Transverse colon (tissue), 4 donors: ENCODE results near the gene TGFBR2. TPM values are rescaled to one million over a fixed set of nuclear protein-coding genes. Genes with fewer than 3 reads are reported as not detected.

ENCODE experiments used
- DNase-seq: peaks from one replicate; pipeline ENCODE4 v3.0.0-alpha.2; 2019
- H3K27ac ChIP-seq, 4 donors: fragments of 200-600 bp; sonication (generic); 2 replicates each; pipeline ENCODE4 v1.5.1; 2016 to 2018; ENCODE audit warnings: inconsistent platforms in 4 of 4
- H3K27me3 ChIP-seq: fragments of 200-600 bp; sonication (generic); 2 replicates; pipeline ENCODE4 v1.5.1; 2017; ENCODE audit warnings: inconsistent platforms
- H3K36me3 ChIP-seq, 4 donors: fragments of 200-600 bp; sonication (generic); 2 replicates each; pipeline ENCODE4 v1.5.1; 2017 to 2019; ENCODE audit warnings: inconsistent platforms in 4 of 4
- H3K4me1 ChIP-seq, 4 donors: fragments of 200-600 bp; sonication (generic); 2 replicates each; pipeline ENCODE4 v1.5.1; 2017 to 2020; ENCODE audit warnings: inconsistent platforms in 4 of 4
- H3K4me3 ChIP-seq, 4 donors: fragments of 200-600 bp; sonication (generic); 1 replicate in 1 of 4; 2 replicates in 3 of 4; pipeline versions ENCODE4 v1.5.1 to v1.6.1; 2017 to 2019; ENCODE audit warnings: inconsistent platforms in 4 of 4
- H3K9me3 ChIP-seq, 2 donors: fragments of 200-600 bp; sonication (generic); 2 replicates each; pipeline ENCODE4 v1.5.1; 2017 to 2019; ENCODE audit warnings: inconsistent platforms in 2 of 2
- EP300 ChIP-seq: sonication (generic); formaldehyde crosslinking; IDR thresholded peaks from one replicate; pipeline ENCODE4 v1.6.1; 2017; ENCODE audit warnings: antibody characterized with exemption, low read depth
- POLR2A ChIP-seq: fragments of 450-650 bp; IDR thresholded peaks from one replicate; pipeline ENCODE4 v1.6.1; 2016; ENCODE audit warnings: antibody characterized with exemption, mild to moderate bottlenecking, moderate library complexity
- POLR2AphosphoS5 ChIP-seq, 3 donors: sonication (generic); formaldehyde crosslinking; IDR thresholded peaks; one replicate each; pipeline ENCODE4 v1.6.1; 2016; ENCODE audit warnings: antibody characterized with exemption in 3 of 3
- WGBS, 2 donors: methylation state at CpG; one replicate each; pipeline ENCODE4 v1.1.5; 2018; ENCODE audit warnings: low coverage in 1 of 2; 5-methylcytosine and 5-hydroxymethylcytosine counted together
- in situ Hi-C, 4 donors: fragments of 200-750 bp; cut with MboI; loops; one replicate each; pipeline versions ENCODE4 v1.15.0 to v1.15.1; 2017; ENCODE audit warnings: low sequenced_read_pairs in 3 of 4, low pct_ligation_motif_present in 1 of 4, low pct_unique_long_range_greater_than_20kb in 1 of 4
- intact Hi-C: fragments of 100-400 bp; cut with DNase I; formaldehyde crosslinking; loops from one replicate; pipeline ENCODE4 v1.15.1; 2023; ENCODE audit warnings: low total_unique reads
- total RNA-seq, 4 donors: library from RNA; depleted of rRNA; stranded (reverse); fragments of >200 nt; gene quantifications; one replicate each; pipeline ENCODE4 v1.1.0, GENCODE V29; 2016
- TF ChIP-seq, protein P1 (sequence below), 5 experiments: fragments of 200-600 bp in 3 of 5; fragments of 450-650 bp in 2 of 5; sonication (generic) in 3 of 5; IDR thresholded peaks; 1 replicate in 2 of 5; 2 replicates in 3 of 5; pipeline ENCODE4 v1.5.1; 2016 to 2017; ENCODE audit warnings: antibody characterized with exemption in 5 of 5, inconsistent platforms in 3 of 5, mild to moderate bottlenecking in 2 of 5, moderate library complexity in 1 of 5

Gene TGFBR2
- total RNA-seq, 4 donors from 2014 or later, result 63.2 to 179 (median 98.5) TPM

DNA sequence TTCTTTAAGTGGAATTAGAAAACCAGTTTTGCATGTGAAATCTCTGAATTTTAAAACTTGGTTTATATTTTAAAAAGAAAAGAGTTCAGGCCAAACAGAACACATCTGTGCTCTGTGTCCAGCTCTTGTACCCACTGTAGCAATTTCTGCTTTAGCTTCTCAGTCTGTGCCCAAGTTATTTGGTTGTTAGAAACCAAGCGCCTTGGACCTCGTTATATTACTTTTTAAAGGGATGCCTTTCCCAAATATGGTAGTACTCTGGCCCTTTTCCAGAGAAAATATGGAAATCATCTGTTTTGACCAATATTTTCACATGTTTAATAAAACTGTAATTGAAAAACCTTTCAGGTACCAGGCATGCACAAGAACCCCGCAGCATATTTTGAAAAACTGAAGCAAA, 27.3 kb downstream of the TGFBR2 start:
- TF ChIP-seq, protein P1, sequence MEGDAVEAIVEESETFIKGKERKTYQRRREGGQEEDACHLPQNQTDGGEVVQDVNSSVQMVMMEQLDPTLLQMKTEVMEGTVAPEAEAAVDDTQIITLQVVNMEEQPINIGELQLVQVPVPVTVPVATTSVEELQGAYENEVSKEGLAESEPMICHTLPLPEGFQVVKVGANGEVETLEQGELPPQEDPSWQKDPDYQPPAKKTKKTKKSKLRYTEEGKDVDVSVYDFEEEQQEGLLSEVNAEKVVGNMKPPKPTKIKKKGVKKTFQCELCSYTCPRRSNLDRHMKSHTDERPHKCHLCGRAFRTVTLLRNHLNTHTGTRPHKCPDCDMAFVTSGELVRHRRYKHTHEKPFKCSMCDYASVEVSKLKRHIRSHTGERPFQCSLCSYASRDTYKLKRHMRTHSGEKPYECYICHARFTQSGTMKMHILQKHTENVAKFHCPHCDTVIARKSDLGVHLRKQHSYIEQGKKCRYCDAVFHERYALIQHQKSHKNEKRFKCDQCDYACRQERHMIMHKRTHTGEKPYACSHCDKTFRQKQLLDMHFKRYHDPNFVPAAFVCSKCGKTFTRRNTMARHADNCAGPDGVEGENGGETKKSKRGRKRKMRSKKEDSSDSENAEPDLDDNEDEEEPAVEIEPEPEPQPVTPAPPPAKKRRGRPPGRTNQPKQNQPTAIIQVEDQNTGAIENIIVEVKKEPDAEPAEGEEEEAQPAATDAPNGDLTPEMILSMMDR (IDR thresholded peaks at IDR 0.05), result no peak
- TF ChIP-seq POLR2AphosphoS5 (IDR thresholded peaks at IDR 0.05) (no peak), POLR2A (no peak), EP300 (no peak)
- WGBS, 2 donors, result 81 to 82% methylated on average over 2 to 3 of the region's 3 CpGs
- in situ Hi-C loops (no loop called here), intact Hi-C loops (no loop called here)
- Histone ChIP-seq H3K4me3 (no peak overlapping the region), H3K27me3 (no peaks in the 10 kb centered on the region), H3K27ac (peak overlapping the region; percentile 46 to 77 (median 71)), H3K4me1 (peaks cover 18 to 88% (median 56%) of the 10 kb centered on the region in 4 donors), H3K36me3 (no peaks in the 10 kb centered on the region), H3K9me3 (no peaks in the 10 kb centered on the region)
- DNase-seq, result no peak

DNA sequence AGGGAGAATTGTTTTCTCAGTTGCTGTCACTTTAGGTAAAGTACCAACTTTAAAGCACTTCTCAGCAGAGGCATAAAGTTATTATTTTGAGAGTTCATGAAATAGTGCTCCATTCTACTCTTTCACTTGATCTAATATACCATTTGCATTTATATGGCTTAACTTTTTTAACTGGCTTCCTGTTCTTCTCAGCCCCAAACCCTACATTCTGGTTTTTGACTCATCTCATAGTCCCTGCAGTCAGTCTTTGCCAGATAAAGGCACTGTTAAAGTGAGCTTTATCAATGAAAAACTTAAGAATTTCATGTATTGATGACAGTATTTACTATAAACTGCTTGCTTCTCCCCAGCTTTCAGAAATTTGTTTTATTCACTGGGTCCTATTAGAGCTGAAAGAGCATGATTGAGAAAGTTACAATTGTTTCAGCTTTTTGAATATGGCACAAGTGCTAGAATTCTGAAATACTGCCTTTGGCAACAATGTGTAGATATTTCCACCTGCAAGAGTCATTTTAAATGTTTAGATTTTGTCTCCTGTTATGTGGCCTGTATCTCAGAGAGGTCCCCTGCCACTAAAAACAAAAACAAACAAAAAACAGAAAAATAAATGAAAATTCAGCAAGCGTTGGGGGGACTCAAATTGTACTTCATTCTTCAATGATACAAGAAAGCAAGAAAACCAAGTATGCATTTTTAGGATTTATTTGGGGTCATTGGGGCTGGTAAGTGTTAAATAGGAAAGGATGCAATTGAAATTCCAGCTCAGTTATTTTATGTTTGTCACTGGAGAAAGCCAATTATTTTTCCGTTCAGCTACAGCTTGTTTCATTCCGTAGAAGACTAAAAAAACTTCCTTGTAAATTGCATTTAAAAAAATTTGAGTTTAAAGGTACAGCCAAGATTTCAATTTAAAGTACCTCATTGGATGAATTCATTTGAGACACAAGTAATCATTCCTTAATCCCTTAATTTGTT, 28.6 kb downstream of the TGFBR2 start:
- TF ChIP-seq POLR2AphosphoS5 (IDR thresholded peaks at IDR 0.05) (no peak), EP300 (no peak), POLR2A (no peak)
- TF ChIP-seq, protein P1 (IDR thresholded peaks at IDR 0.05), result no peak
- DNase-seq, result no peak
- H3K4me1 ChIP-seq, result peaks cover 11 to 86% (median 55%) of the 10 kb centered on the region in 4 donors
- in situ Hi-C loops, result no loop called here
- no peaks in the 10 kb centered on the region for H3K9me3 ChIP-seq
- WGBS, 2 donors, result 52 to 63% methylated on average over 3 of the region's 3 CpGs
- no peak overlapping the region for H3K4me3 ChIP-seq
- no peaks in the 10 kb centered on the region for H3K36me3 ChIP-seq
- H3K27me3 ChIP-seq, result no peaks in the 10 kb centered on the region
- intact Hi-C loops, result no loop called here
- peak overlapping the region; percentile 46 to 77 (median 71) for H3K27ac ChIP-seq

DNA sequence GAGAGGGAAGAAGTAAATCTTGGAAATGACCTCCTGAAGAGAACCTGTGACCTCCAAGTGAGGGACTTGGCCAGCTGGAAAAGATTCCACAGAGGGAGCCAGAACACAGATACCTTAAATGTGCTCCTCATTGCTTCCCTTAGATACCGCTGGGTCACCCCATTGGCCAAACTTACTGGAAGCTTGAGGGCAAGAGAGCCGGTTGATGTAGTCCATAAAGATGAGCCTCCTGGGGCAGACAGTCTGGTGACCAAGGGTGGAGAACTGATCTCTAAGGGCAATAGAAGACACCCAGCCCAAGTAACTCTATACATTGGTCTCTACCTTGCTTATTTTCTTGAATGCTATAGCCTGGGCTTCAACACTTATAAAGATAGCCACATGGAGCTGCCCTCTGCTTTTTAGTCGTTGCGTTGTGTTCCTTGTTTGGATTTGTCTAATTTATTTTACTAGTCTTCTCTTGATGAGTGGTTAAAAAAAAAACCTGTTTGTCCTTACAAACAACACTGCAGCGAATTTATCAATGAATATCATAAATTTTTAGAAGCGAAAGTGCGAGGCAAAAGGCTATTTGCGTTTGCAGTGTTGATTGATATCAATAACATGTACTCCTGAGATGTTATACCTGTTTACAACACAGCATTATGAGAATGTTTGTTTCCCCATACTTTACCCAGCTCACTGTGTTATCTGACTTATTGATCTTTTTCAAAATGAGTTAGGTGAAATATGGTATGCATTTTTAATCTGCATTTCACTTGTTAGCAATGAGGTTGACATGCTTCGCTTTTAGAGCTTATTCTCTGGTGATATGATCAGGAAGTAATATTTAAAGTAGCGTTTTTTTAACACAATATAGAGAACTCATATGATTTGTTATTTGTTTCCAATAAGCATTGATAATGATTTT, 31.2 kb downstream of the TGFBR2 start:
- Histone ChIP-seq H3K4me3 (no peak overlapping the region), H3K27ac (peak overlapping the region in 1 of 4 donors; percentile 9), H3K4me1 (peaks cover 8 to 86% (median 49%) of the 10 kb centered on the region in 4 donors), H3K9me3 (no peaks in the 10 kb centered on the region), H3K36me3 (no peaks in the 10 kb centered on the region), H3K27me3 (no peaks in the 10 kb centered on the region)
- no peak for TF ChIP-seq EP300
- TF ChIP-seq, protein P1 (IDR thresholded peaks at IDR 0.05), result no peak
- in situ Hi-C loops (no loop called here), intact Hi-C loops (no loop called here)
- no peak for DNase-seq
- whole genome bisulfite sequencing, 2 donors, result 81 to 90% methylated on average over 9 to 10 of the region's 10 CpGs
